Left colon (tissue), 2 donors: ENCODE measurements around the gene FAM118A. TPM values are rescaled to one million over a fixed set of nuclear protein-coding genes. Genes with fewer than 3 reads are reported as not detected.
"Not testable (repeated sequence)": the region's sequence is repeated elsewhere in the genome, so short reads cannot be mapped to it uniquely, and the experiment has no call there.

ENCODE experiments used
- ATAC-seq: fragments of 200-7000 bp; cut with Tn5 transposase; one replicate; pipeline ENCODE4 v1.9.1; 2020; ENCODE audit warnings: mild to moderate bottlenecking, moderate library complexity
- DNase-seq, 2 donors: peaks; one replicate each; pipeline ENCODE4 v3.0.0-alpha.2; 2020
- intact Hi-C, 2 donors: fragments of 100-400 bp; cut with DNase I in 1 of 2; cut with micrococcal nuclease in 1 of 2; formaldehyde crosslinking; loops; one replicate each; pipeline versions ENCODE4 v1.11.2 to v1.14.0; 2022; cut with DNase I, micrococcal nuclease
- long read RNA-seq: library from polyadenylated mRNA; unstranded; transcript quantifications from one replicate; pipeline ENCODE4 v2.0.0, GENCODE V29; 2021
- total RNA-seq, 2 donors: library from RNA; stranded (reverse); fragmentation: NEBNext Ultra II Directional; extraction: Animal tissue kit (Norgen Biotek cat#: 25700); gene quantifications; one replicate each; pipeline ENCODE4 v1.2.1, GENCODE V29; 2021
- donor health status: DM: no; HTN: no; CAD: no.
- donor health status: DM: yes; HTN: yes; CAD: no.

Gene FAM118A
- 10 to 100 TPM; 47.0 to 60.7 TPM for total RNA-seq
- long read RNA-seq, partial matches to known transcripts, result 4 of 34 reads
- long read RNA-seq, other reads (novel, unspliced or antisense), result 29 of 34 reads

GRCh38 chr22:45309422-45310227 is at the start of gene FAM118A:
Gene FAM118A (plus strand): TSS chr22:45309934. CDS start chr22:45322380, 12,446 bp downstream.
- intact Hi-C loops, result no loop called here
- DNase-seq, result peak; percentile 94 to 95
- ATAC-seq, result peak; percentile 82

GRCh38 chr22:45260395-45260759 is 49.4 kb upstream of the FAM118A start:
- intact Hi-C loops, result loop anchor here in 1 of 2 donors (10.0 kb wide), 1 partner anchor 294 kb away; no protein-coding TSS in a partner anchor
- DNase-seq, ATAC-seq: not testable (repeated sequence)

GRCh38 chr22:45261407-45262088 is 48.2 kb upstream of the FAM118A start:
- peak; percentile 76 to 77 for DNase-seq

GRCh38 chr22:45262195-45262930 is 47.4 kb upstream of the FAM118A start:
- DNase-seq (no peak), ATAC-seq (no peak)
- intact Hi-C loops, result loop anchor here in 1 of 2 donors (10.0 kb wide), 1 partner anchor 292 kb away; no protein-coding TSS in a partner anchor

More at GRCh38 chr22:45261407-45262088, 48.2 kb upstream of the FAM118A start:
- peak; percentile 73 for ATAC-seq
- intact Hi-C loops, result loop anchor here in 1 of 2 donors (10.0 kb wide), 1 partner anchor 293 kb away; no protein-coding TSS in a partner anchor

GRCh38 chr22:45262931-45263462 is 46.7 kb upstream of the FAM118A start:
- ATAC-seq (peak; percentile 34), DNase-seq (no peak)
- intact Hi-C loops, result loop anchor here in 1 of 2 donors (10.0 kb wide), 1 partner anchor 292 kb away; no protein-coding TSS in a partner anchor

GRCh38 chr22:45263463-45264269 is 46.1 kb upstream of the FAM118A start:
- intact Hi-C loops, result loop anchor here in 1 of 2 donors (10.0 kb wide), 1 partner anchor 291 kb away; no protein-coding TSS in a partner anchor
- ATAC-seq (peak; percentile 71), DNase-seq (peak; percentile 66 to 70)

- ATAC-seq, result no peak
- intact Hi-C loops, result loop anchor here (5.0 to 10.0 kb wide), 2 partner anchors 172 to 289 kb away; no protein-coding TSS in a partner anchor
- no peak for DNase-seq
Observed at GRCh38 chr22:45265535-45265934, 44.2 kb upstream of the FAM118A start.

GRCh38 chr22:45268167-45268957 is 41.4 kb upstream of the FAM118A start:
- DNase-seq (peak in 1 of 2 donors; percentile 57), ATAC-seq (peak; percentile 23)
- intact Hi-C loops, result loop anchor here (5.0 to 10.0 kb wide), 2 partner anchors 169 to 286 kb away; no protein-coding TSS in a partner anchor

- DNase-seq (peak; percentile 67 to 91), ATAC-seq (peak; percentile 72)
- intact Hi-C loops, result loop anchor here (5.0 to 10.0 kb wide), 2 partner anchors 168 to 286 kb away; no protein-coding TSS in a partner anchor
Observed at GRCh38 chr22:45268958-45269844, 40.5 kb upstream of the FAM118A start.

GRCh38 chr22:45270095-45271020 is 39.4 kb upstream of the FAM118A start:
- intact Hi-C loops, result no loop called here
- no peak for DNase-seq
- no peak for ATAC-seq

- intact Hi-C loops, result no loop called here
- DNase-seq, result peak in 1 of 2 donors; percentile 64
- ATAC-seq, result no peak
Observed at GRCh38 chr22:45271667-45272201, 38.0 kb upstream of the FAM118A start.

- ATAC-seq, result no peak
- DNase-seq, result no peak
- intact Hi-C loops, result no loop called here
Observed at GRCh38 chr22:45272498-45272897, 37.2 kb upstream of the FAM118A start.

- ATAC-seq (peak; percentile 85), DNase-seq (peak; percentile 74 to 88)
- intact Hi-C loops, result no loop called here
Observed at GRCh38 chr22:45273452-45274075, 36.2 kb upstream of the FAM118A start.

- DNase-seq (no peak), ATAC-seq (no peak)
- intact Hi-C loops, result no loop called here
Observed at GRCh38 chr22:45276507-45277105, 33.1 kb upstream of the FAM118A start.
